ENCODE results near the gene MAPK14. TPM values are rescaled to one million over a fixed set of nuclear protein-coding genes. Genes with fewer than 3 reads are reported as not detected.
A peak's percentile ranks its signal among the peaks of the same experiment; 100 is the strongest.

The MAPK14 gene
- total RNA-seq, 2 donors from 2014 or later = 36.5 to 51.3 TPM

GRCh38 chr6:36142971-36143838 is 115.6 kb downstream of the MAPK14 start:
- peaks cover 26% of the 10 kb centered on the region for H3K4me1 Mint-ChIP-seq
- H3K9me3 Mint-ChIP-seq = peaks cover 1% of the 10 kb centered on the region
- no peak overlapping the region for H3K27ac Mint-ChIP-seq
- H3K36me3 Mint-ChIP-seq (ENCODE audit: low read depth) = peaks cover 36% of the 10 kb centered on the region
- no peak for ATAC-seq (replicated peaks)
- no peak overlapping the region for H3K4me3 Mint-ChIP-seq
- no peaks in the 10 kb centered on the region for H3K27me3 Mint-ChIP-seq

- ATAC-seq (replicated peaks) = no peak
- Mint-ChIP-seq H3K36me3 (ENCODE audit: low read depth) (peaks cover 14% of the 10 kb centered on the region), H3K9me3 (peaks cover 3% of the 10 kb centered on the region), H3K27ac (no peak overlapping the region), H3K4me3 (no peak overlapping the region), H3K4me1 (peaks cover 22% of the 10 kb centered on the region), H3K27me3 (no peaks in the 10 kb centered on the region)
Observed at GRCh38 chr6:36145495-36145894, 117.9 kb downstream of the MAPK14 start.

GRCh38 chr6:36147294-36147693 is 119.7 kb downstream of the MAPK14 start:
- H3K9me3 Mint-ChIP-seq = peaks cover 3% of the 10 kb centered on the region
- H3K36me3 Mint-ChIP-seq (ENCODE audit: low read depth) = peaks cover 3% of the 10 kb centered on the region
- no peak for ATAC-seq (replicated peaks)
- peaks cover 16% of the 10 kb centered on the region for H3K4me1 Mint-ChIP-seq
- H3K27ac Mint-ChIP-seq = peak overlapping the region; percentile 25
- no peaks in the 10 kb centered on the region for H3K27me3 Mint-ChIP-seq
- H3K4me3 Mint-ChIP-seq = no peak overlapping the region

- Mint-ChIP-seq H3K36me3 (ENCODE audit: low read depth) (no peaks in the 10 kb centered on the region), H3K27me3 (no peaks in the 10 kb centered on the region)
Observed at GRCh38 chr6:36149476-36149875, 121.9 kb downstream of the MAPK14 start.

GRCh38 chr6:36150283-36150682 is 122.7 kb downstream of the MAPK14 start:
- ATAC-seq (replicated peaks) = no peak
- no peak overlapping the region for H3K27ac Mint-ChIP-seq
- H3K9me3 Mint-ChIP-seq = peaks cover 3% of the 10 kb centered on the region

More at GRCh38 chr6:36149476-36149875, 121.9 kb downstream of the MAPK14 start:
- no peak for ATAC-seq (replicated peaks)
- Mint-ChIP-seq H3K27ac (no peak overlapping the region), H3K4me3 (no peak overlapping the region), H3K4me1 (peaks cover 14% of the 10 kb centered on the region), H3K9me3 (peaks cover 3% of the 10 kb centered on the region)

GRCh38 chr6:36154286-36154685 is 126.7 kb downstream of the MAPK14 start:
- H3K27me3 Mint-ChIP-seq = no peaks in the 10 kb centered on the region
- no peaks in the 10 kb centered on the region for H3K36me3 Mint-ChIP-seq (ENCODE audit: low read depth)
- no peak overlapping the region for H3K27ac Mint-ChIP-seq
- no peak for ATAC-seq (replicated peaks)
- no peak overlapping the region for H3K4me3 Mint-ChIP-seq
- peaks cover 6% of the 10 kb centered on the region for H3K9me3 Mint-ChIP-seq
- H3K4me1 Mint-ChIP-seq = no peaks in the 10 kb centered on the region

More at GRCh38 chr6:36150283-36150682, 122.7 kb downstream of the MAPK14 start:
- Mint-ChIP-seq H3K4me1 (peaks cover 14% of the 10 kb centered on the region), H3K36me3 (ENCODE audit: low read depth) (no peaks in the 10 kb centered on the region), H3K4me3 (no peak overlapping the region), H3K27me3 (no peaks in the 10 kb centered on the region)

- peaks cover 6% of the 10 kb centered on the region for H3K9me3 Mint-ChIP-seq
- H3K4me1 Mint-ChIP-seq = no peaks in the 10 kb centered on the region
- no peak for ATAC-seq (replicated peaks)
- no peak overlapping the region for H3K27ac Mint-ChIP-seq
- H3K27me3 Mint-ChIP-seq = no peaks in the 10 kb centered on the region
- H3K36me3 Mint-ChIP-seq (ENCODE audit: low read depth) = no peaks in the 10 kb centered on the region
- H3K4me3 Mint-ChIP-seq = no peak overlapping the region
Observed at GRCh38 chr6:36155662-36156061, 128.1 kb downstream of the MAPK14 start.

- ATAC-seq (replicated peaks) = no peak
- Mint-ChIP-seq H3K9me3 (peaks cover 6% of the 10 kb centered on the region), H3K4me1 (no peaks in the 10 kb centered on the region), H3K27ac (no peak overlapping the region), H3K27me3 (no peaks in the 10 kb centered on the region), H3K4me3 (no peak overlapping the region), H3K36me3 (ENCODE audit: low read depth) (no peaks in the 10 kb centered on the region)
Observed at GRCh38 chr6:36160147-36160760, 132.6 kb downstream of the MAPK14 start.

Other genes with a start within 250 kb of the MAPK14 start
- not detected for gene CLPSL1, start 246.8 kb upstream of the MAPK14 start, total RNA-seq
- under 1 TPM in 1 of 2 donors, not detected in 1; 0.56 TPM for gene CLPS, start 230.5 kb upstream of the MAPK14 start, total RNA-seq
- gene LHFPL5, start 222.5 kb upstream of the MAPK14 start, total RNA-seq = under 1 TPM; 0.21 to 0.26 TPM
- gene SRPK1, start 106.7 kb upstream of the MAPK14 start, total RNA-seq = 100 to 1,000 TPM in 1 of 2 donors, 10 to 100 TPM in 1; 83.5 to 101 TPM
- not detected for gene SLC26A8, start 3.2 kb upstream of the MAPK14 start, total RNA-seq
- gene MAPK13, start 102.7 kb downstream of the MAPK14 start, total RNA-seq = 10 to 100 TPM; 53.6 to 58.7 TPM
- 10 to 100 TPM; 17.7 to 21.8 TPM for gene BRPF3, start 168.9 kb downstream of the MAPK14 start, total RNA-seq
- not detected for gene PNPLA1, start 242.3 kb downstream of the MAPK14 start, total RNA-seq